SK-N-SH (cell line): Measurements from ENCODE around the gene S100A4. TPM values are rescaled to one million over a fixed set of nuclear protein-coding genes. Genes with fewer than 3 reads are reported as not detected.

ENCODE experiments used
- CTCF ChIA-PET: fragments of 300-600, 350-600 bp; formaldehyde crosslinking; extraction: SDS; loops from one replicate; lab custom pipeline; 2021; lab: Yijun Ruan, JAX
- POLR2A ChIA-PET: fragments of 350-600 bp; sonication (Branson Sonifier 250); formaldehyde crosslinking; extraction: SDS; loops from one replicate; lab custom pipeline; 2020; ENCODE audit warnings: antibody characterized with exemption, inconsistent platforms; lab: Yijun Ruan, JAX
- DNase-seq: peaks from one replicate; pipeline ENCODE4 v3.0.0; 2012
- H2AFZ ChIP-seq: fragments of 200-600 bp; sonication (generic); 2 replicates; pipeline ENCODE4 v1.8.1; 2016; ENCODE audit warnings: antibody characterized with exemption, mild to moderate bottlenecking, low read depth
- H3F3A ChIP-seq: fragments of 200-600 bp; sonication (generic); replicated peaks from 2 replicates; pipeline ENCODE3; 2016; ENCODE audit warnings: antibody characterized with exemption, mild to moderate bottlenecking; ENCODE audit not compliant: insufficient read depth
- H3K27ac ChIP-seq, 2 experiments: fragments of 200-500 bp in 1 of 2; fragments of 200-600 bp in 1 of 2; sonication (Bioruptor generic) in 1 of 2; sonication (generic), shearing (Covaris generic) in 1 of 2; 2 replicates each; pipeline versions ENCODE4 v1.5.1 to v1.6.1; 2014 to 2016; ENCODE audit warnings: low read depth in 2 of 2, inconsistent platforms in 1 of 2, low read length in 1 of 2, mild to moderate bottlenecking in 1 of 2, mixed read lengths in 1 of 2
- H3K27me3 ChIP-seq: fragments of 200-600 bp; sonication (generic), shearing (Covaris generic); 2 replicates; pipeline ENCODE4 v1.6.1; 2016; ENCODE audit warnings: mixed run types; ENCODE audit not compliant: insufficient read depth
- H3K36me3 ChIP-seq, 2 experiments: fragments of 200-500 bp in 1 of 2; fragments of 200-600 bp in 1 of 2; sonication (Bioruptor generic) in 1 of 2; sonication (generic) in 1 of 2; replicated peaks in 1 of 2; 2 replicates each; pipeline versions ENCODE3 to v1.5.1; 2014 to 2016; ENCODE audit warnings: low read length in 1 of 2, mild to moderate bottlenecking in 1 of 2; ENCODE audit not compliant: insufficient read depth in 2 of 2, control insufficient read depth in 1 of 2
- H3K4me1 ChIP-seq, 2 experiments: fragments of 200-500 bp in 1 of 2; fragments of 200-600 bp in 1 of 2; sonication (Bioruptor generic) in 1 of 2; sonication (generic), shearing (Covaris generic) in 1 of 2; 2 replicates each; pipeline versions ENCODE4 v1.5.1 to v1.6.1; 2014 to 2016; ENCODE audit warnings: low read depth in 1 of 2, low read length in 1 of 2, mixed run types in 1 of 2; ENCODE audit not compliant: insufficient read depth in 2 of 2, control insufficient read depth in 1 of 2
- H3K4me2 ChIP-seq: fragments of 200-600 bp; sonication (generic), shearing (Covaris generic); 2 replicates; pipeline ENCODE4 v1.6.1; 2017; ENCODE audit warnings: mixed run types
- H3K4me3 ChIP-seq, 2 experiments: fragments of 200-500 bp in 1 of 2; fragments of 200-600 bp in 1 of 2; sonication (Bioruptor generic) in 1 of 2; sonication (generic), shearing (Covaris generic) in 1 of 2; 2 replicates each; pipeline versions ENCODE4 v1.5.1 to v1.8.1; 2014 to 2016; ENCODE audit warnings: low read depth in 2 of 2, inconsistent platforms in 1 of 2, low read length in 1 of 2, mild to moderate bottlenecking in 1 of 2, mixed read lengths in 1 of 2, moderate library complexity in 1 of 2
- H3K79me2 ChIP-seq: fragments of 200-600 bp; sonication (generic); 2 replicates; pipeline ENCODE4 v1.8.1; 2017; ENCODE audit warnings: mild to moderate bottlenecking; ENCODE audit not compliant: insufficient read depth
- H3K9ac ChIP-seq: fragments of 200-600 bp; sonication (generic); 2 replicates; pipeline ENCODE4 v1.6.1; 2017; ENCODE audit warnings: mixed run types
- H3K9me2 ChIP-seq: fragments of 200-600 bp; sonication (generic); 2 replicates; pipeline ENCODE4 v1.6.1; 2017; ENCODE audit warnings: mixed run types
- H3K9me3 ChIP-seq: fragments of 200-600 bp; sonication (generic); 2 replicates; pipeline ENCODE4 v1.6.1; 2017; ENCODE audit warnings: mixed run types, mild to moderate bottlenecking, moderate library complexity
- H4K20me1 ChIP-seq: fragments of 200-600 bp; sonication (generic); 2 replicates; pipeline ENCODE4 v1.6.1; 2017; ENCODE audit warnings: mild to moderate bottlenecking, mixed run types; ENCODE audit not compliant: insufficient read depth
- CTCF ChIP-seq: fragments of 200-600 bp; sonication (generic); IDR thresholded peaks from 2 replicates; pipeline ENCODE4 v1.6.1; 2017; ENCODE audit warnings: antibody characterized with exemption, mild to moderate bottlenecking, moderate library complexity
- ELF1 ChIP-seq: IDR thresholded peaks from 2 replicates; pipeline ENCODE4 v1.4.0; 2012
- EZH2phosphoT487 ChIP-seq: fragments of 200-600 bp; sonication (generic); IDR thresholded peaks from 2 replicates; pipeline ENCODE4 v1.6.1; 2017; ENCODE audit warnings: low read depth, mixed run types, mild to moderate bottlenecking, antibody characterized with exemption, moderate library complexity, borderline replicate concordance
- FOXM1 ChIP-seq: IDR thresholded peaks from 2 replicates; pipeline ENCODE4 v1.4.0; 2012; ENCODE audit warnings: low read depth, mild to moderate bottlenecking
- MEF2A ChIP-seq: IDR thresholded peaks from 2 replicates; pipeline ENCODE4 v1.4.0; 2012; ENCODE audit warnings: low read depth, borderline replicate concordance
- RFX5 ChIP-seq: IDR thresholded peaks from 2 replicates; pipeline ENCODE4 v1.6.1; 2012; ENCODE audit warnings: mild to moderate bottlenecking, improper control_type of control experiment, low read length
- RXRA ChIP-seq: IDR thresholded peaks from 2 replicates; pipeline ENCODE4 v1.4.0; 2012; ENCODE audit warnings: low read depth, mild to moderate bottlenecking, borderline replicate concordance
- TCF12 ChIP-seq: IDR thresholded peaks from 2 replicates; pipeline ENCODE4 v1.4.0; 2012
- WGBS: methylation state at CpG from one replicate; pipeline ENCODE4 v1.1.6; 2017; ENCODE audit warnings: low lambda C conversion rate; 5-methylcytosine and 5-hydroxymethylcytosine counted together
- polyA plus RNA-seq, 3 experiments: library from polyadenylated mRNA; depleted of rRNA; stranded (reverse); fragments of >200 nt; gene quantifications; 2 replicates each; pipeline ENCODE4 v1.2.3, GENCODE V29; 2012
- TF ChIP-seq, protein P1 (sequence below): IDR thresholded peaks from 2 replicates; pipeline ENCODE4 v1.6.1; 2012; ENCODE audit warnings: mild to moderate bottlenecking, low read depth, low read length, moderate library complexity
- TF ChIP-seq, protein P2 (sequence below): IDR thresholded peaks from 2 replicates; pipeline ENCODE4 v1.4.0; 2012; ENCODE audit warnings: low read depth, borderline replicate concordance

Gene S100A4
- polyA plus RNA-seq, 1 of the 3 experiments (the other 2 are of a cell fraction), result 25.4 TPM

DNA sequence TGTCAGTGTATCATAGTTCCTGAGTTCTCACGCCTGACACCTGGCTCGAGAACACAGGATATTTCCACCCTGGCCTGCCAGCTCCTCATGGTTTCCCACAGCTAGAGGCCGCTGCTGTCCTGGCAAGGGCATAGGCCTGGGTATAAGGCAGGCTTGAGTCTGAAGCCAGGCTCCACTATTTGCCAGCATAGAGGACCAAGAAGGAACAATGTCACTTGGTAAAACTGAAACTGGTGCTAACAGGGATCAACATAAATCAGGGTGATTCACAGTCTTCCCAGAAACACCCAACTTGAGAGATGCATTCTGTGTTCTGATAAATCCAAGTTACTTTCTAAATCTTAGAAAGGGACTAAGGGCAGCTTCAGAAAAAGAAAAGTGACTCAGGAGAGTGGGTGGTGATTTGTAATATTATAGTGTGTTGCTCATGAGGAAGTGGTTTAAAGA is 27.0 kb upstream of the S100A4 start (continued):
- TF ChIP-seq, protein P1, sequence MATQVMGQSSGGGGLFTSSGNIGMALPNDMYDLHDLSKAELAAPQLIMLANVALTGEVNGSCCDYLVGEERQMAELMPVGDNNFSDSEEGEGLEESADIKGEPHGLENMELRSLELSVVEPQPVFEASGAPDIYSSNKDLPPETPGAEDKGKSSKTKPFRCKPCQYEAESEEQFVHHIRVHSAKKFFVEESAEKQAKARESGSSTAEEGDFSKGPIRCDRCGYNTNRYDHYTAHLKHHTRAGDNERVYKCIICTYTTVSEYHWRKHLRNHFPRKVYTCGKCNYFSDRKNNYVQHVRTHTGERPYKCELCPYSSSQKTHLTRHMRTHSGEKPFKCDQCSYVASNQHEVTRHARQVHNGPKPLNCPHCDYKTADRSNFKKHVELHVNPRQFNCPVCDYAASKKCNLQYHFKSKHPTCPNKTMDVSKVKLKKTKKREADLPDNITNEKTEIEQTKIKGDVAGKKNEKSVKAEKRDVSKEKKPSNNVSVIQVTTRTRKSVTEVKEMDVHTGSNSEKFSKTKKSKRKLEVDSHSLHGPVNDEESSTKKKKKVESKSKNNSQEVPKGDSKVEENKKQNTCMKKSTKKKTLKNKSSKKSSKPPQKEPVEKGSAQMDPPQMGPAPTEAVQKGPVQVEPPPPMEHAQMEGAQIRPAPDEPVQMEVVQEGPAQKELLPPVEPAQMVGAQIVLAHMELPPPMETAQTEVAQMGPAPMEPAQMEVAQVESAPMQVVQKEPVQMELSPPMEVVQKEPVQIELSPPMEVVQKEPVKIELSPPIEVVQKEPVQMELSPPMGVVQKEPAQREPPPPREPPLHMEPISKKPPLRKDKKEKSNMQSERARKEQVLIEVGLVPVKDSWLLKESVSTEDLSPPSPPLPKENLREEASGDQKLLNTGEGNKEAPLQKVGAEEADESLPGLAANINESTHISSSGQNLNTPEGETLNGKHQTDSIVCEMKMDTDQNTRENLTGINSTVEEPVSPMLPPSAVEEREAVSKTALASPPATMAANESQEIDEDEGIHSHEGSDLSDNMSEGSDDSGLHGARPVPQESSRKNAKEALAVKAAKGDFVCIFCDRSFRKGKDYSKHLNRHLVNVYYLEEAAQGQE, result no peak
- TF ChIP-seq FOXM1 (no peak), ELF1 (no peak)
- TF ChIP-seq, all 33 proteins: peak for 6

DNA sequence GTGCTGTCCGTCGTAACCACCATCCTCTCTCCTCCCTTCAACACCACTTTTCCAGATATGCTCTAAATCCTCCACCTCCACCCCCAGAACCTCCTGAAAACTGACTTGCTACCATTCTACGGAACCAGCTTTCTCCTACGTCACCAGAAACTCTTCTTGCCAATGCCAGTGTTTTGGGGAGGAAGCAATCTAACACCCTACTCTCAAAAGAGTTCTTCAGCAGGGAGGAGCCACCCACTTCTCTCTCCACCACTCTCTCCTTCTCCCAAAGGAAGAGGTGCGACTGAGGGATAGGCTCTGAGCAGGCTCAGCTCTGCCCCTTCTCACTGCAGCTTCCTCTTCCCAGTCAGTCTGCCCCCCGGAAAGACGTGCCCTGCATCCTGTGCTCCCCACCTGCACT is 26.1 kb upstream of the S100A4 start:
- H3K27me3 ChIP-seq, result no peaks in the 10 kb centered on the region
- no peaks in the 10 kb centered on the region for H3K79me2 ChIP-seq
- no peak for DNase-seq
- TF ChIP-seq CTCF, result no peak
- TF ChIP-seq, all 33 proteins: peak for 0
- WGBS, result 86% methylated on average over 7 of the region's 7 CpGs
- Histone ChIP-seq H3K4me3 (no peak overlapping the region), H3K4me1 (peaks cover 18 to 22% of the 10 kb centered on the region in 2 experiments), H4K20me1 (no peaks in the 10 kb centered on the region), H3K27ac (peak overlapping the region in 1 of 2 experiments; percentile 77; a peak in 1 of 4 replicates), H3K9ac (no peak overlapping the region; the same call in 1 of the 2 replicates), H3K9me3 (no peaks in the 10 kb centered on the region), H3K4me2 (no peak overlapping the region), H2AFZ (no peak overlapping the region), H3K9me2 (no peaks in the 10 kb centered on the region), H3K36me3 (no peaks in the 10 kb centered on the region), H3F3A (peaks cover 26% of the 10 kb centered on the region)
- ChIA-PET POLR2A (interaction anchor here (2.1 kb wide), 1 partner anchor 62 kb away, joined by 12 read pairs; the partner anchor contains the start of gene CHTOP), CTCF (interaction anchor here (0.8 to 7.4 kb wide), 26 partner anchors 8 to 219 kb away, joined by 4 to 283 read pairs (median 8); partner anchors contain the start of genes CHTOP, S100A14, S100A16 and S100A6)

DNA sequence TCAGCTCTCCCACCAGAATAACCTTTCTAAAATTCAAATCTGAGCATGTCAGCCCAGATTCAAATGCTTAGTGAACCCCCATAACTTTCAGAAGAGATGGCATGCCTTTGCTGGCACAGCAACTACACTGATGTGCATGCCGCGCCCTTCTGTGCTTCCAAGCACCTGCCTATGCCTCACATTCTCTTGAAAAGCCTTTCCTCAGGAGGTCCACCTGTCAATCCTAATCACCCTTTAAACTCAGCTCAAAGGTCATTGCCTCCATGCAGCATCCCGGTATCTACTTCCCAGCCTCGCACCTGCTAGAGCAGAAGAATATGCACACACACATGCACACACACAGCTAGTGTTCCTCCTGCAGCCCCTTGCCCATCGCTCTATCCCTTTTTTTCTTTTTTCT is 25.3 kb upstream of the S100A4 start:
- no peak overlapping the region for H3K27ac ChIP-seq
- no peaks in the 10 kb centered on the region for H3K9me3 ChIP-seq
- no peaks in the 10 kb centered on the region for H3K36me3 ChIP-seq
- peaks cover 27 to 29% of the 10 kb centered on the region in 2 experiments for H3K4me1 ChIP-seq
- no peak overlapping the region for H3K9ac ChIP-seq
- peaks cover 26% of the 10 kb centered on the region for H3F3A ChIP-seq
- no peak overlapping the region for H2AFZ ChIP-seq
- H3K4me2 ChIP-seq, result no peak overlapping the region
- WGBS, result over 99% methylated on average over 5 of the region's 5 CpGs
- H3K9me2 ChIP-seq, result no peaks in the 10 kb centered on the region
- H4K20me1 ChIP-seq, result no peaks in the 10 kb centered on the region
- H3K27me3 ChIP-seq, result no peaks in the 10 kb centered on the region
- no peak overlapping the region for H3K4me3 ChIP-seq
- CTCF ChIA-PET, result interaction anchor here (0.9 to 7.4 kb wide), 9 partner anchors 13 to 107 kb away, joined by 3 to 283 read pairs (median 26); partner anchors contain the start of genes S100A14, S100A3 and S100A4
- POLR2A ChIA-PET, result interaction anchor here (2.1 kb wide), 1 partner anchor 63 kb away, joined by 12 read pairs; the partner anchor contains the start of gene CHTOP
- TF ChIP-seq TCF12 (no peak), RXRA (no peak), EZH2phosphoT487 (no peak), MEF2A (no peak), RFX5 (no peak)
- TF ChIP-seq, protein P2, sequence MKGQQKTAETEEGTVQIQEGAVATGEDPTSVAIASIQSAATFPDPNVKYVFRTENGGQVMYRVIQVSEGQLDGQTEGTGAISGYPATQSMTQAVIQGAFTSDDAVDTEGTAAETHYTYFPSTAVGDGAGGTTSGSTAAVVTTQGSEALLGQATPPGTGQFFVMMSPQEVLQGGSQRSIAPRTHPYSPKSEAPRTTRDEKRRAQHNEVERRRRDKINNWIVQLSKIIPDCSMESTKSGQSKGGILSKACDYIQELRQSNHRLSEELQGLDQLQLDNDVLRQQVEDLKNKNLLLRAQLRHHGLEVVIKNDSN, result no peak
- no peak for DNase-seq
- H3K79me2 ChIP-seq, result no peaks in the 10 kb centered on the region
